MM.1S (cell line): Measurements from ENCODE around the gene CDK6.

Source experiments
- EZH2 ChIP-seq: fragments of 300-600 bp; sonication (generic); optimal IDR thresholded peaks from 2 replicates; pipeline ENCODE3; 2017; ENCODE audit warnings: low read depth, mild to moderate bottlenecking, antibody characterized with exemption, low read length, mixed read lengths
- TF ChIP-seq, protein P1 (sequence below): fragments of 300-600 bp; sonication (generic); IDR thresholded peaks from 2 replicates; pipeline ENCODE4 v1.5.1; 2016; ENCODE audit warnings: antibody characterized with exemption, low read length, mixed read lengths

DNA sequence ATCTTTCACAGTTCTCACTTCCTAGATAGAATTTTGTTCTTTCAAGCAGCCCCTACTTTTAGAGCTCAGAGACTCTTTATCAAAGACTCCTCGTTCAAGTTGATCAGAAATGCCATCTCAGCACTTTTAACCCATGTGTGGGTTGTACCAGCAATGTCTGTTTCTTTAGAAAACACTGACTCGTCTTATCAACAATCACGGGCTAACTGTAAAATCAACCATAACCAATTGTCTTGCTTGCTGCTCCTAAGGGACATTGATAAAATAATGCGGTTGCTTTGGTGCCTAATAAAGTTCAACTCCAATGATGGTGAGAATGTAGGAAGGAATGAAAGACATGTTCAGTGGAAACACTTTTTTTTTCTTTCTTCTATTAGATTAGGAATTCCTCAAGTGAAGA lies 12.9 kb upstream of the CDK6 start:
- TF ChIP-seq, protein P1, sequence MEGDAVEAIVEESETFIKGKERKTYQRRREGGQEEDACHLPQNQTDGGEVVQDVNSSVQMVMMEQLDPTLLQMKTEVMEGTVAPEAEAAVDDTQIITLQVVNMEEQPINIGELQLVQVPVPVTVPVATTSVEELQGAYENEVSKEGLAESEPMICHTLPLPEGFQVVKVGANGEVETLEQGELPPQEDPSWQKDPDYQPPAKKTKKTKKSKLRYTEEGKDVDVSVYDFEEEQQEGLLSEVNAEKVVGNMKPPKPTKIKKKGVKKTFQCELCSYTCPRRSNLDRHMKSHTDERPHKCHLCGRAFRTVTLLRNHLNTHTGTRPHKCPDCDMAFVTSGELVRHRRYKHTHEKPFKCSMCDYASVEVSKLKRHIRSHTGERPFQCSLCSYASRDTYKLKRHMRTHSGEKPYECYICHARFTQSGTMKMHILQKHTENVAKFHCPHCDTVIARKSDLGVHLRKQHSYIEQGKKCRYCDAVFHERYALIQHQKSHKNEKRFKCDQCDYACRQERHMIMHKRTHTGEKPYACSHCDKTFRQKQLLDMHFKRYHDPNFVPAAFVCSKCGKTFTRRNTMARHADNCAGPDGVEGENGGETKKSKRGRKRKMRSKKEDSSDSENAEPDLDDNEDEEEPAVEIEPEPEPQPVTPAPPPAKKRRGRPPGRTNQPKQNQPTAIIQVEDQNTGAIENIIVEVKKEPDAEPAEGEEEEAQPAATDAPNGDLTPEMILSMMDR: no peak
- TF ChIP-seq EZH2: no peak
